Mesendoderm (in vitro differentiated cells): ENCODE measurements around the gene NIFK.
"Not testable (repeated sequence)": the region's sequence is repeated elsewhere in the genome, so short reads cannot be mapped to it uniquely, and the experiment has no call there.

Source experiments
- DNase-seq: peaks from one replicate; pipeline ENCODE4 v3.0.0; 2013
- H2AK5ac ChIP-seq: 2 replicates; pipeline ENCODE4 v1.6.1; 2013; ENCODE audit warnings: low read length, inconsistent platforms
- H2BK120ac ChIP-seq: 2 replicates; pipeline ENCODE4 v1.6.1; 2013; ENCODE audit warnings: low read depth, mild to moderate bottlenecking, low read length, moderate library complexity, mixed read lengths
- H2BK15ac ChIP-seq: replicated peaks from 2 replicates; pipeline ENCODE4 v1.6.1; 2013; ENCODE audit warnings: low read depth, mild to moderate bottlenecking, moderate library complexity
- H2BK5ac ChIP-seq: 2 replicates; pipeline ENCODE4 v1.6.1; 2013; ENCODE audit warnings: low read length, inconsistent platforms
- H3K18ac ChIP-seq: 2 replicates; pipeline ENCODE4 v1.6.1; 2013; ENCODE audit warnings: mild to moderate bottlenecking, low read length, mixed read lengths
- H3K23ac ChIP-seq: one replicate; pipeline ENCODE4 v1.6.1; 2013; ENCODE audit warnings: low read length
- H3K27ac ChIP-seq: 2 replicates; pipeline ENCODE4 v1.5.1; 2013; ENCODE audit warnings: low read depth, mild to moderate bottlenecking, inconsistent platforms, low read length, moderate library complexity
- H3K27me3 ChIP-seq: 2 replicates; pipeline ENCODE4 v1.6.1; 2013; ENCODE audit warnings: low read length, control low read depth, mild to moderate bottlenecking, inconsistent platforms; ENCODE audit not compliant: insufficient read depth, poor library complexity
- H3K36me3 ChIP-seq: 2 replicates; pipeline ENCODE4 v1.6.1; 2013; ENCODE audit warnings: low read length, inconsistent platforms; ENCODE audit not compliant: control insufficient read depth, insufficient read depth
- H3K4ac ChIP-seq: one replicate; pipeline ENCODE4 v1.6.1; 2013; ENCODE audit warnings: low read depth, mild to moderate bottlenecking, low read length, moderate library complexity
- H3K4me1 ChIP-seq: 2 replicates; pipeline ENCODE4 v1.6.1; 2013; ENCODE audit warnings: low read depth, low read length, inconsistent platforms; ENCODE audit not compliant: control insufficient read depth
- H3K4me2 ChIP-seq: 2 replicates; pipeline ENCODE4 v1.6.1; 2013; ENCODE audit warnings: low read length
- H3K4me3 ChIP-seq: 2 replicates; pipeline ENCODE4 v1.5.1; 2013; ENCODE audit warnings: mild to moderate bottlenecking, low read length
- H3K56ac ChIP-seq: one replicate; pipeline ENCODE4 v1.6.1; 2013; ENCODE audit warnings: low read length
- H3K79me1 ChIP-seq: 2 replicates; pipeline ENCODE4 v1.6.1; 2013; ENCODE audit warnings: low read length, inconsistent platforms
- H3K79me2 ChIP-seq: 2 replicates; pipeline ENCODE4 v1.6.1; 2013; ENCODE audit warnings: mild to moderate bottlenecking, low read length; ENCODE audit not compliant: control insufficient read depth, insufficient read depth
- H3K9ac ChIP-seq: 2 replicates; pipeline ENCODE4 v1.6.1; 2013; ENCODE audit warnings: low read length, inconsistent platforms
- H4K5ac ChIP-seq: one replicate; pipeline ENCODE4 v1.6.1; 2013; ENCODE audit warnings: low read length
- H4K8ac ChIP-seq: one replicate; pipeline ENCODE4 v1.6.1; 2013; ENCODE audit warnings: low read depth, mild to moderate bottlenecking, control low read depth, low read length, moderate library complexity
- WGBS: extraction: QIAGEN DNeasy Blood & Tissue Kit; methylation state at CpG from one replicate; pipeline ENCODE4 v1.1.7; 2013; ENCODE audit warnings: low lambda C conversion rate, missing lambda C conversion rate; ENCODE audit not compliant: insufficient coverage; ENCODE audit errors: extremely low coverage; 5-methylcytosine and 5-hydroxymethylcytosine counted together

NIFK gene

DNA sequence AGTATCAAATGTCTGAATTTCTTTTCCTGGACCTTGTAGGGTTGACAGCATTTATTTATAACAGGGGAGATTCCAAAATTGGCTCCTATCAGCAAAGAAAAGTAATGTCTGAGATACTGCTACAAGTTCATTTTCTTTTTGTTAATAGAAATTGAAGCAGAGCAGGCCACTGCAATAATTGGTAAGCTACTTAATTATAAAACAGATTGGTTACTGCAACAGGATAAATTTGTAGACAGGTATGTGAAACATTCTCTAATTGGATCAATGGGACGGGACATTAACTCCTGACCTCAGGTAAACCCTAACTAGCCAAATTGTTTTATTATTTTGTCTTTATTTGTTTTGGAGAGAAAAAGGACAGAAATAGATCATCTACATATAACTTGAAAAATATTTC is 20.5 kb downstream of the NIFK start:
- H3K27me3 ChIP-seq = no peaks in the 10 kb centered on the region
- no peak overlapping the region for H3K9ac ChIP-seq
- H2BK120ac ChIP-seq = no peak overlapping the region
- H3K79me2 ChIP-seq = no peaks in the 10 kb centered on the region
- no peak overlapping the region for H3K23ac ChIP-seq
- H2AK5ac ChIP-seq = no peak overlapping the region
- no peak overlapping the region for H4K8ac ChIP-seq
- H3K4me1 ChIP-seq = no peaks in the 10 kb centered on the region
- no peak for DNase-seq
- H3K4me2 ChIP-seq = no peak overlapping the region
- H3K56ac ChIP-seq = no peak overlapping the region
- no CpG with 5 or more reads among the region's 1 CpG for WGBS
- H3K36me3 ChIP-seq = no peaks in the 10 kb centered on the region
- no peak overlapping the region for H3K4ac ChIP-seq
- H2BK5ac ChIP-seq = no peak overlapping the region
- H3K18ac ChIP-seq = no peak overlapping the region
- H2BK15ac ChIP-seq = no peak overlapping the region
- no peaks in the 10 kb centered on the region for H3K79me1 ChIP-seq
- no peak overlapping the region for H3K4me3 ChIP-seq
- H4K5ac ChIP-seq = no peak overlapping the region
- H3K27ac ChIP-seq = no peak overlapping the region

DNA sequence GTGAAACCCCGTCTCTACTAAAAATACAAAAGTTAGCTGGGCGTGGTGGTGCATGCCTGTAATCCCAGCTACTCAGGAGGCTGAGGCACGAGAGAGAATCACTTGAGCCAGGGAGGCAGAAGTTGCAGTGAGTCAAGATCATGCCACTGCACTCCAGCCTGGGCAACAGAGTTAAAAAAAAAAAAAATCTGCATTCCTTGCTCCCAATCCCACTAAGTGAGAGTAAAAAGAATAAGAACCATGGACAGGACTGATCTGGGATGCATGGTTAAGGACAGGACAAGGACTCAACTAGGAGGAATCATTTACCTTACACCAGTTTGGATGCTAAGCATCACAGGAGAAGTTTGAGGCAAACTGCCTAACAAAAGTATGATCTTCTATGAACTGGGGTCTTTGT is 25.2 kb downstream of the NIFK start:
- not testable (repeated sequence) for H4K5ac ChIP-seq, H4K8ac ChIP-seq, H3K79me2 ChIP-seq, H3K4me2 ChIP-seq, H3K27me3 ChIP-seq, DNase-seq, H3K9ac ChIP-seq, H2AK5ac ChIP-seq, H2BK120ac ChIP-seq, H3K4me3 ChIP-seq, H3K4me1 ChIP-seq, H3K36me3 ChIP-seq, H3K56ac ChIP-seq, H3K23ac ChIP-seq, H3K27ac ChIP-seq, H2BK5ac ChIP-seq, H3K79me1 ChIP-seq, H3K18ac ChIP-seq, H2BK15ac ChIP-seq, H3K4ac ChIP-seq
- WGBS = no CpG with 5 or more reads among the region's 3 CpGs

DNA sequence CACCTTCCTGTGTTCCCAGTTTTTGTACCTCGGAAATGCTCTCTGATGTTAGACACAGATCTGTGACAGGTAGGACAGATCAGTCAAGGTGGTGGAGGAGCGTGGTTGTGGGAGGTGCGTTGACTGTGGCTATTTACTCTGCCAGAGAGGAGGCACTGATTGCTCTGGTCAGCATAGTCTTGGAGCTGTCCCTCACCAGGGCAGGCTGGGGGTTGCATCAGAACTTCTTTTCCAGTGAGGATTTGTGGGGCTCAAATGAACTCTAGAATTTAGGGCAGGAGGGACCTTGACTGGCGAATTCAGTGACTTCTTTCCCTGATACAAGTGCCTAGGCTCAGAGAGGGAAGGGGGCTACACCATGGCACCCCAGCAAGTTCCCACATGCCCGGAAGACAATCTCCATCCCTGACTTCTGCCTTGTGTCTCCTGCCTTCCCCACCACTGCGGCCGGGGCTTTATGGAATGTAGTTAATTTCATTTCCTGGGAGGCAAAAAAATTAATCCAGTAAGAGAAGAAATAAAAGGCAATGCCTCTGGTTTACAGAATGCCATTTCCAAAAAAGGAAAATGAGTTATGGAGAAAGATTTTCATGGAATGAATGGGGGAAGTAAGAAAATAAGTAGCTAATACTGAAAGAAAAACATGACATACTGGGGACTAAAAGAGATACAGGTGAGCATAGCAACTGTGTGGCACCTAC is 26.1 kb downstream of the NIFK start:
- no peak for DNase-seq
- H3K4me1 ChIP-seq = no peaks in the 10 kb centered on the region
- H3K18ac ChIP-seq = no peak overlapping the region
- H3K27me3 ChIP-seq = no peaks in the 10 kb centered on the region
- no peak overlapping the region for H3K4me3 ChIP-seq
- H2BK5ac ChIP-seq = no peak overlapping the region
- H3K4me2 ChIP-seq = no peak overlapping the region
- H3K23ac ChIP-seq = no peak overlapping the region
- no peaks in the 10 kb centered on the region for H3K79me1 ChIP-seq
- no peak overlapping the region for H2BK120ac ChIP-seq
- H3K4ac ChIP-seq = no peak overlapping the region
- no peak overlapping the region for H4K5ac ChIP-seq
- no peak overlapping the region for H2BK15ac ChIP-seq
- H4K8ac ChIP-seq = no peak overlapping the region
- H2AK5ac ChIP-seq = no peak overlapping the region
- no peak overlapping the region for H3K27ac ChIP-seq
- no peaks in the 10 kb centered on the region for H3K36me3 ChIP-seq
- no CpG with 5 or more reads among the region's 7 CpGs for WGBS
- H3K9ac ChIP-seq = no peak overlapping the region
- no peaks in the 10 kb centered on the region for H3K79me2 ChIP-seq
- no peak overlapping the region for H3K56ac ChIP-seq

- Histone ChIP-seq H3K4ac (no peak overlapping the region), H3K27me3 (no peaks in the 10 kb centered on the region), H3K9ac (no peak overlapping the region), H3K79me2 (no peaks in the 10 kb centered on the region), H3K36me3 (no peaks in the 10 kb centered on the region), H3K4me1 (no peaks in the 10 kb centered on the region), H2BK120ac (no peak overlapping the region), H3K23ac (no peak overlapping the region), H2AK5ac (no peak overlapping the region), H3K79me1 (no peaks in the 10 kb centered on the region), H3K4me3 (no peak overlapping the region), H3K56ac (no peak overlapping the region), H3K27ac (no peak overlapping the region), H2BK15ac (no peak overlapping the region), H4K8ac (no peak overlapping the region), H2BK5ac (no peak overlapping the region), H3K18ac (no peak overlapping the region), H3K4me2 (no peak overlapping the region), H4K5ac (no peak overlapping the region)
- no CpG with 5 or more reads among the region's 11 CpGs for WGBS
- DNase-seq = no peak
Observed at GRCh38 chr2:121709776-121710469, 26.8 kb downstream of the NIFK start.

DNA sequence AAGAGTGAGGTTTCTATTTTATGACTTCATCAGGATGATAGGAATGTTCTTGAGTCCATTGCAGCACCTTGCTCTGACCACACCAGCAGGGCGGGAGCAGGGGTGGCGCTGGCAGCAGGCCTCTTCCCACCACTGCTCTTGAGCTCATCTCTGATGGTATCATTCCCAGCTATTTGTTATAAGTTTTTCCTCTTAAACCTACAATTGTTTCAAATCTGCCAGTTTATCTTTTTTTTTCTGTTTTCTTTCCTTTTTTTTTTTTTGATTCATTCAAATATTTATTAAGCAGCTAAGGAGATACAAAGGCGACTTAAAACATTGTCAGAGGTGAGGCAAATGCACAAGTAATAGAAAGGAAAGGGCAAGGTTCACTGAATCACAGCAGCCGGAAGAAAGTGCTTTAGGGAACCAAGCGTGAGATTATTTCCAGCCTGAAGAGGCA is 28.7 kb downstream of the NIFK start:
- no peak overlapping the region for H2BK120ac ChIP-seq
- no peak overlapping the region for H3K27ac ChIP-seq
- DNase-seq = peak; percentile 41

More for the DNA sequence above, 28.7 kb downstream of the NIFK start:
- H3K56ac ChIP-seq = no peak overlapping the region
- H3K4me2 ChIP-seq = no peak overlapping the region
- no peak overlapping the region for H3K4ac ChIP-seq
- no CpG with 5 or more reads among the region's 5 CpGs for WGBS
- no peak overlapping the region for H3K23ac ChIP-seq
- no peak overlapping the region for H4K5ac ChIP-seq
- no peak overlapping the region for H3K4me3 ChIP-seq
- H3K18ac ChIP-seq = no peak overlapping the region
- H2BK5ac ChIP-seq = no peak overlapping the region
- no peak overlapping the region for H2AK5ac ChIP-seq
- no peaks in the 10 kb centered on the region for H3K27me3 ChIP-seq
- H4K8ac ChIP-seq = no peak overlapping the region
- no peaks in the 10 kb centered on the region for H3K36me3 ChIP-seq
- no peak overlapping the region for H3K9ac ChIP-seq
- H2BK15ac ChIP-seq = no peak overlapping the region
- H3K79me2 ChIP-seq = no peaks in the 10 kb centered on the region
- no peaks in the 10 kb centered on the region for H3K79me1 ChIP-seq
- H3K4me1 ChIP-seq = no peaks in the 10 kb centered on the region
